MV-4-11 (cell line): ENCODE data around the gene RAB4B.
"Not testable (repeated sequence)": the region's sequence is repeated elsewhere in the genome, so short reads cannot be mapped to it uniquely, and the experiment has no call there.

Experiments
- DNase-seq: peaks from one replicate; lab custom pipeline; 2025; lab: John Stamatoyannopoulos, UW

Gene RAB4B, protein sequence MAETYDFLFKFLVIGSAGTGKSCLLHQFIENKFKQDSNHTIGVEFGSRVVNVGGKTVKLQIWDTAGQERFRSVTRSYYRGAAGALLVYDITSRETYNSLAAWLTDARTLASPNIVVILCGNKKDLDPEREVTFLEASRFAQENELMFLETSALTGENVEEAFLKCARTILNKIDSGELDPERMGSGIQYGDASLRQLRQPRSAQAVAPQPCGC

GRCh38 chr19:40777937-40778705 lies at the start of gene RAB4B:
Gene RAB4B (plus strand): TSS chr19:40778247. CDS start chr19:40778376, 129 bp downstream.
- peak; percentile 100 for DNase-seq

GRCh38 chr19:40730065-40730464 lies 48.0 kb upstream of the RAB4B start:
- not testable (repeated sequence) for DNase-seq

- not testable (repeated sequence) for DNase-seq
Observed at GRCh38 chr19:40732304-40732703, 45.7 kb upstream of the RAB4B start.

GRCh38 chr19:40733149-40733548 lies 44.9 kb upstream of the RAB4B start:
- no peak for DNase-seq

GRCh38 chr19:40735013-40735771 lies 42.9 kb upstream of the RAB4B start:
- DNase-seq, result no peak

DNA sequence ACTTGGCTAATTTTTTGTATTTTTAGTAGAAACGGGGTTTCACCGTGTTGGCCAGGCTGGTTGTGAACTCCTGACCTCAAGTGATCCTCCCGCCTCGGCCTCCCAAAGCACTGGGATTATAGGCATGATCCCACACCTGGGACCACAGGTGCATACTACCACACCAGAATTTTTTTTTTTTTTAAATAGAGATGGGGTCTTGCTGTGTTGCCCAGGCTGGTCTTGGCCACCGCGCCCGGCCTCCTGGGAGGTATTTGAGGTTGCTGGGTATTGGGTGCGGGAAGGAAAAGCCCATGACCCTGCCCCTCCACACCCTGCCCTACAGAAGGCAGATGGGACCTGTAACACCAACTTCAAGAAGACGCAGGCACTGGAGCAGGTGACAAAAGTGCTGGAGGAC lies 41.4 kb upstream of the RAB4B start:
- DNase-seq, result no peak

GRCh38 chr19:40737102-40737644 lies 40.9 kb upstream of the RAB4B start:
- no peak for DNase-seq

DNA sequence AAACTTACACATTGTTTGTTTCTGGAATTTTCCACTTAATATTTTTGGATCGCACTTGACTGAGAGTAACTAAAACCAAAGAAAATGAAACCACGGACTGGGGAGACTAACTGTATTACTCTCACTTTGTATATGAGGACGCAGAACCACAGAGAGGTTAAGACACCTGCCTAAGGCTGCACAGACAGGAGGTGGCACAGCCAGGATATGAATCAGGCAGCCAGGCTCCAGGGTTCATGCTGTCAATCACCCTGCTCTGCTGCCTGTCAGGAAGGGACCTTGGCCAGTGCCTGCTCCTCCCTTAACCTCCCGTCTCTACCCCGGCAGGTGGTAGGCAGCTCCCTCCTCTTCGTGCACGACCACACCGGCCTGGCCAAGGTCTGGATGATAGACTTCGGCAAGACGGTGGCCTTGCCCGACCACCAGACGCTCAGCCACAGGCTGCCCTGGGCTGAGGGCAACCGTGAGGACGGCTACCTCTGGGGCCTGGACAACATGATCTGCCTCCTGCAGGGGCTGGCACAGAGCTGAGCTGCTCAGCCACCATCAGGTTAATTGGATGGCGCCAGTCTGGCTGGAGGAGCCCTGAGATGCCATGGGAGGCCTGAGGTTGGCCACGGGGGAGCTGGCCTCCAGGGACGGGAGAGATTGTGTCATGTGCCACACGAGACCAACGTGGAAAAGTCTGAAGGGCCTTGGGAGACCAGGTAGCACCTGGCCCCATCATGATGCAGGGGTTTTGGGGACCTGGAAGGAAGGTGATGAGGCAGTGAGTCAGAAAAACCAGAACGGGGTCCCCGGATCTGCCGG lies 38.8 kb upstream of the RAB4B start:
- no peak for DNase-seq

DNA sequence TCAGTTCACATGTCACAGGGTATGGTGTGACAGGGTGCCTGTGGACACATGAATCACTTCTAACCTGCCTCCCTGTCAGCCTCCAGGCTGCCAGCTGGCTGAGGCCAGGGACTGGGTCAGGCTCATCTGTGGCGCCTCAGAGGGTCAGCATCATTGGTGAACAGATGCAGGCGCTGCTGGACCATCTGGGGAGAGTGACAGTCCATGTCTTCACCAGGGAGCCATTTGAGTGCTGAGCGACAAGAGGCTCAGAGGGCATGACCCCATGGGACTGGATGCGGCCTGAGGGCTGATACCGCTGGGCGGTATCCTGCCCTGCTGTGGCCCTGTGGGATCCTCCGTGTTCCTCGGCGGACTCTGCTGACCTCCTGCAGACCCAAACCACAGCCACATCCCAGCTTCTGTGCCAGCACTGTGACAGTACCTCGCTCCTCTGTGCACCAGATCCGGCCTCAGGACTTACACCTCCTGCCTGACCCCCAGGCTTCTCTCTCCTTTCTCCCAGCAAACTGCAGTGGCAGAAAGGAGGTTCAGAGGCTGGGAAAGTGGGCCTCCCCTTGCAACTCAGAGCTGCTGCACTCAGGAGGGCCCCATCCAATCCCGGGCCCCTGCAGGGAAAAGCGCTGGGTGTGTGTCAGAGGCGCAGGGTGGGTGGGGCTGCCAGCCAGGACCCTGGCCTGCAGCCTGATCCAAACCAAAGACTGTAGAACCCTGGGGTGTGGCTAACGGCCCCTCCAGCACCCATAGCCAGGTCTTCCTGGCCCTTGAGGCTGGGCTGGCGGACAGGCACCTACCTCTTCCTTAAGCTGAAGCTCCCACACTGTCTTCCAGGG lies 38.0 kb upstream of the RAB4B start:
- DNase-seq, result peak; percentile 53

- no peak for DNase-seq
Observed at GRCh38 chr19:40740747-40741146, 37.3 kb upstream of the RAB4B start.

GRCh38 chr19:40741527-40742390 lies 36.3 kb upstream of the RAB4B start:
- DNase-seq, result peak; percentile 23

GRCh38 chr19:40742477-40742876 lies 35.6 kb upstream of the RAB4B start:
- no peak for DNase-seq

GRCh38 chr19:40742886-40743285 lies 35.2 kb upstream of the RAB4B start:
- no peak for DNase-seq

DNA sequence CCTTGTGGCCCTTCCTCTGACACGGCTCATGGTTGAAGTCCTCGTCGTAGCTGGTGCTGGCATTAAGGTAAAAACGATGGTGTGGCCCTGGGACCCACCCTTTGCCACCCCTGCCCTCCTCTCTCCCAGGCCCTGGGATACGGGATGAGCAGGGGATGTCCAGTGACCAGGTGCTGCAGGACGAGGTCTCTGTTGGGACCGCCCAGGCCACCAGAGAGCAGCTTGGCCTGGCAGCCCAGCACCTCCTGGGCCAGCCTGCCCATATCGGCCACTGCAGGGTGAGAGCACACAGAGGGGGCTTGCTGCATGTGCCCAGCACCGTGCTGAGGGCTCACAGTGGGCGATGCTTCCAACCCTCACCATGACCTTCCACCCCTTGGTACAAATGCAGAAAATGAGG lies 34.1 kb upstream of the RAB4B start:
- no peak for DNase-seq

GRCh38 chr19:40744554-40745401 lies 33.3 kb upstream of the RAB4B start:
- no peak for DNase-seq

DNA sequence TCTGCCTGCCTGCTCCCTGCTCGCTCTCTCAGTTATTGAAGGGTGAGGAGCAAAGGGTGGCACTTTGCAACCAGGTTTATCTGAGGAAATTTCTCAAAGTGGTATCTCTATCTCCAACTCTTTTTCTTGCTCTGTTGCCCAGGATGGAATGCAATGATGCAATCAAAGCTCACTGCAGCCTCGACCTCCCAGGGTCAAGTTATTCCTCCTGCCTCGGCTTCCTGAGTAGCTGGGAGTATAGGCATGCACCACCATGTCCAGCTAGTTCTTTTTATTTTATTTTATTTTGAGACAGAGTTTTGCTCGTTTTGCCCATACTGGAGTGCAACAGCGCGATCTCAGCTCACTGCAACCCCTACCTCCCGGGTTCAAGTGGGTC lies 32.7 kb upstream of the RAB4B start:
- no peak for DNase-seq

GRCh38 chr19:40747536-40747935 lies 30.5 kb upstream of the RAB4B start:
- DNase-seq, result no peak

DNA sequence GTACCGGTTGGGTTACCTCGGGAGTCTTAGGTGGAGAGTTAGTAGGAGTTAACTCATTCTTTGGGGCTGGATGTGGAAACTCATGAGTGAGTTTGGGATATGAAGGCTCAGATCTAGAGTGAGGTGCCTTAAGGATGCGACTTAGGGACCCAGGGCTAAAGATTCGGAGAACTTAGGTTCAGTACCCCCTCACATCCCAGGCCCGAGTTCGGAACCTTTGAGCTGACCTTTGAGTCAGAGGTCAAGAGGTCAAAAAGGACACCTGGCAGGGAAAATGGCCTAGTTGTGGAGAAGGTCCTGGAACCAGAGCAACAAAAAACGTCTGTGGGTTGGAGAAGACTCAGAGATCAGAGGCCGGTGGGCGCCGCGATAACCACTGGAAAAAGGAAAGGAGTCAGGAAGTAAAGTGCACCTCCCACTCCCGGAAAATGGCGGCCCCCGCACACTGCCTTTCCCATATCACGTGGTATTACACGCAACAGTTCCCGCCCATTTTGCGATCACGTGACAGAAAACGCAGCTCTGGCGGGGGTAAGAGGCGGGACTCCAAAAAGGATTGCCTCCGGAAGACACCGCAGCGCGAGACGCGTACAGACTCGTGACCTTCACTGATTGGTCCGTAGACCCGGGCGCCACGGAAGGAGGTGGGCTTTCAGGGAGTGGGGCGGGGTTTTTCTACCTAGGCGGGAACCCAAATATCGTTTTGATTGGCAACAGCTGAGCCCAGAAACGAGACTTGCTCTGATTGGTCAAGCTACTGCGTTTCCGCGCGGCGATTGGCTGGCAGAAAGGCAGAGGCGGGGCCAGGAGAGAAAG lies 27.8 kb upstream of the RAB4B start, which contains the start of gene ACTMAP:
ACTMAP (minus strand) TSS at position 420 of the 816 bp plus-strand sequence. CDS start 674 bp downstream, outside the sequence.
- DNase-seq, result peak; percentile 100
